CD14-positive monocyte (primary cell): ENCODE measurements around the gene USP48. TPM values are rescaled to one million over a fixed set of nuclear protein-coding genes. Genes with fewer than 3 reads are reported as not detected.
A peak's percentile ranks its signal among the peaks of the same experiment; 100 is the strongest.

Experiments
- DNase-seq, 3 donors: peaks; one replicate each; pipeline ENCODE4 v3.0.0-alpha.2; 2011 to 2022
- H2AFZ ChIP-seq: 2 replicates; pipeline ENCODE4 v1.6.0; 2012; ENCODE audit warnings: mild to moderate bottlenecking, low read depth, low read length, inconsistent platforms; ENCODE audit not compliant: insufficient read depth, poor library complexity, severe bottlenecking
- H3K27ac ChIP-seq, 2 donors: 1 replicate in 1 of 2; 2 replicates in 1 of 2; pipeline ENCODE4 v1.5.1; 2012 to 2013; ENCODE audit warnings: low read length in 2 of 2, control low read depth in 1 of 2, inconsistent platforms in 1 of 2, low read depth in 1 of 2, mild to moderate bottlenecking in 1 of 2
- H3K27me3 ChIP-seq, 2 donors: one replicate each; pipeline versions ENCODE4 v1.6.0 to v1.6.1; 2011 to 2013; ENCODE audit warnings: low read length in 2 of 2; ENCODE audit not compliant: control insufficient read depth in 2 of 2, insufficient read depth in 2 of 2
- H3K36me3 ChIP-seq, 2 donors: replicated peaks in 1 of 2; 1 replicate in 1 of 2; 2 replicates in 1 of 2; pipeline versions ENCODE4 v1.5.1 to v1.6.1; 2012 to 2013; ENCODE audit warnings: low read length in 2 of 2, control low read depth in 1 of 2, inconsistent platforms in 1 of 2, mild to moderate bottlenecking in 1 of 2; ENCODE audit not compliant: insufficient read depth in 2 of 2, control insufficient read depth in 1 of 2
- H3K4me1 ChIP-seq, 2 donors: 1 replicate in 1 of 2; 2 replicates in 1 of 2; pipeline versions ENCODE4 v1.5.1 to v1.6.1; 2012 to 2013; ENCODE audit warnings: low read length in 2 of 2, control low read depth in 1 of 2, inconsistent platforms in 1 of 2, mild to moderate bottlenecking in 1 of 2, moderate library complexity in 1 of 2; ENCODE audit not compliant: insufficient read depth in 2 of 2, control insufficient read depth in 1 of 2
- H3K4me2 ChIP-seq: replicated peaks from 2 replicates; pipeline ENCODE3; 2012; ENCODE audit warnings: low read length, moderate library complexity, mild to moderate bottlenecking; ENCODE audit not compliant: poor library complexity, severe bottlenecking; ENCODE audit errors: extremely low read depth
- H3K4me3 ChIP-seq, 3 experiments: fragments of 200-600 bp in 1 of 3; sonication (generic) in 1 of 3; replicated peaks in 1 of 3; 1 replicate in 2 of 3; 2 replicates in 1 of 3; pipeline ENCODE4 v1.5.1; 2011 to 2013; ENCODE audit warnings: low read length in 3 of 3, mild to moderate bottlenecking in 3 of 3, control low read depth in 2 of 3, low read depth in 2 of 3, inconsistent platforms in 1 of 3, moderate library complexity in 1 of 3
- H3K79me2 ChIP-seq: 2 replicates; pipeline ENCODE4 v1.6.0; 2012; ENCODE audit warnings: mild to moderate bottlenecking, control low read depth, inconsistent platforms, low read length, moderate library complexity; ENCODE audit not compliant: insufficient read depth
- H3K9ac ChIP-seq: 2 replicates; pipeline ENCODE4 v1.6.0; 2017; ENCODE audit warnings: low read length, mild to moderate bottlenecking; ENCODE audit not compliant: insufficient read depth, poor library complexity, severe bottlenecking
- H3K9me3 ChIP-seq, 2 donors: replicated peaks in 1 of 2; 1 replicate in 1 of 2; 2 replicates in 1 of 2; pipeline versions ENCODE4 v1.5.1 to v1.6.1; 2012 to 2013; ENCODE audit warnings: low read length in 2 of 2, control low read depth in 1 of 2; ENCODE audit not compliant: control insufficient read depth in 1 of 2, insufficient read depth in 1 of 2
- H4K20me1 ChIP-seq: 2 replicates; pipeline ENCODE4 v1.6.0; 2012; ENCODE audit warnings: mild to moderate bottlenecking, low read length, control low read depth, moderate library complexity; ENCODE audit not compliant: insufficient read depth
- H3K27ac Mint-ChIP-seq, 7 donors: one replicate each; pipeline ENCODE4 v1.8.0; 2020; ENCODE audit warnings: mild to moderate bottlenecking in 7 of 7, mixed read lengths in 7 of 7, moderate library complexity in 6 of 7, inconsistent platforms in 2 of 7
- H3K27me3 Mint-ChIP-seq, 3 donors: one replicate each; pipeline ENCODE4 v1.8.0; 2021 to 2022; ENCODE audit warnings: low read depth in 3 of 3, mild to moderate bottlenecking in 3 of 3, mixed read lengths in 3 of 3, moderate library complexity in 3 of 3, inconsistent platforms in 1 of 3
- H3K36me3 Mint-ChIP-seq, 2 donors: one replicate each; pipeline ENCODE4 v1.8.0; 2020; ENCODE audit warnings: mixed read lengths in 2 of 2, inconsistent platforms in 1 of 2, mild to moderate bottlenecking in 1 of 2
- H3K4me1 Mint-ChIP-seq: one replicate; pipeline ENCODE4 v1.8.0; 2020; ENCODE audit warnings: mild to moderate bottlenecking, mixed read lengths
- H3K4me3 Mint-ChIP-seq, 2 donors: one replicate each; pipeline ENCODE4 v1.8.0; 2020; ENCODE audit warnings: mild to moderate bottlenecking in 2 of 2, mixed read lengths in 2 of 2, moderate library complexity in 1 of 2
- H3K9me3 Mint-ChIP-seq, 7 donors: one replicate each; pipeline ENCODE4 v1.8.0; 2020 to 2022; ENCODE audit warnings: mixed read lengths in 7 of 7, mild to moderate bottlenecking in 6 of 7, moderate library complexity in 6 of 7, inconsistent platforms in 2 of 7
- WGBS: methylation state at CpG from one replicate; pipeline ENCODE4 v1.1.5; 2013; ENCODE audit warnings: missing lambda C conversion rate; ENCODE audit not compliant: insufficient coverage; 5-methylcytosine and 5-hydroxymethylcytosine counted together
- intact Hi-C, 2 donors: fragments of 100-400 bp; cut with micrococcal nuclease; formaldehyde crosslinking; loops; one replicate each; pipeline versions ENCODE4 v1.15.0 to v1.15.1; 2023
- polyA plus RNA-seq, 3 donors: library from polyadenylated mRNA; depleted of rRNA in 1 of 3; unstranded in 2 of 3; stranded (reverse) in 1 of 3; fragments of 300-500 nt in 2 of 3; fragments of >200 nt in 1 of 3; fragmentation: Illumina TruSeq in 2 of 3; gene quantifications; 1 replicate in 2 of 3; 2 replicates in 1 of 3; pipeline ENCODE4 v1.2.3, GENCODE V29; 2012 to 2021
- TF ChIP-seq, protein P1 (sequence below): fragments of 200-600 bp; IDR thresholded peaks from one replicate; pipeline ENCODE4 v1.8.0; 2022; ENCODE audit warnings: antibody characterized with exemption, mild to moderate bottlenecking

USP48 gene
- polyA plus RNA-seq, 3 donors, result 26.5 to 40.2 (median 34.3) TPM

DNA sequence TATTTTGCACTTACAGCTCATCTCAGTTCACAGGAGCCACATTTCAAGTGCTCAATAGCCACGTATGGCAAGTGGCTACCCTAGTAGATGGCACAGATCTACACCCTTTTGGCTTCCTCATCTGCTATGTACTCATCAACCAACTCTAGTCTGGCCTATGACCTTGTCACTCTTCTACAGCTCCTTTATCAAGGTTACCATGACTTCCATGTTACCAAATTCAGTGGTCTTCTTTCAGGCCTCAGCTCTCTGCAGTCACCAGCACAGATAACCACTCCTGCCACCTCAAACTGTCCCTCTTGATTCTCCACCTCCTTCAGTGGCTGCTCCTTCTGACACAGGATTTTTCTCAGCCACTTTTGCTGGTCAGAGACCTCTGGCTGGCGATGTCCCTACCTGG is 11.7 kb upstream of the USP48 start:
- H3K36me3 Mint-ChIP-seq, result no peaks in the 10 kb centered on the region
- Histone ChIP-seq H3K36me3 (no peaks in the 10 kb centered on the region), H3K4me1 (peaks cover 0 to 9% of the 10 kb centered on the region in 2 donors), H3K79me2 (no peaks in the 10 kb centered on the region), H3K9ac (no peak overlapping the region), H3K9me3 (peaks cover 6 to 19% of the 10 kb centered on the region in 2 donors), H3K4me2 (no peak overlapping the region), H2AFZ (no peak overlapping the region), H4K20me1 (no peaks in the 10 kb centered on the region), H3K27ac (no peak overlapping the region), H3K27me3 (no peaks in the 10 kb centered on the region), H3K4me3 (no peak overlapping the region)
- H3K4me3 Mint-ChIP-seq, result no peak overlapping the region
- DNase-seq, result no peak
- H3K27me3 Mint-ChIP-seq, result peaks cover 0 to 6% (median 0%) of the 10 kb centered on the region in 3 donors
- H3K9me3 Mint-ChIP-seq, result peaks cover 6 to 14% (median 12%) of the 10 kb centered on the region in 7 donors
- H3K4me1 Mint-ChIP-seq, result peaks cover 23% of the 10 kb centered on the region
- H3K27ac Mint-ChIP-seq, result peak overlapping the region in 1 of 7 donors; percentile 70
- TF ChIP-seq, protein P1, sequence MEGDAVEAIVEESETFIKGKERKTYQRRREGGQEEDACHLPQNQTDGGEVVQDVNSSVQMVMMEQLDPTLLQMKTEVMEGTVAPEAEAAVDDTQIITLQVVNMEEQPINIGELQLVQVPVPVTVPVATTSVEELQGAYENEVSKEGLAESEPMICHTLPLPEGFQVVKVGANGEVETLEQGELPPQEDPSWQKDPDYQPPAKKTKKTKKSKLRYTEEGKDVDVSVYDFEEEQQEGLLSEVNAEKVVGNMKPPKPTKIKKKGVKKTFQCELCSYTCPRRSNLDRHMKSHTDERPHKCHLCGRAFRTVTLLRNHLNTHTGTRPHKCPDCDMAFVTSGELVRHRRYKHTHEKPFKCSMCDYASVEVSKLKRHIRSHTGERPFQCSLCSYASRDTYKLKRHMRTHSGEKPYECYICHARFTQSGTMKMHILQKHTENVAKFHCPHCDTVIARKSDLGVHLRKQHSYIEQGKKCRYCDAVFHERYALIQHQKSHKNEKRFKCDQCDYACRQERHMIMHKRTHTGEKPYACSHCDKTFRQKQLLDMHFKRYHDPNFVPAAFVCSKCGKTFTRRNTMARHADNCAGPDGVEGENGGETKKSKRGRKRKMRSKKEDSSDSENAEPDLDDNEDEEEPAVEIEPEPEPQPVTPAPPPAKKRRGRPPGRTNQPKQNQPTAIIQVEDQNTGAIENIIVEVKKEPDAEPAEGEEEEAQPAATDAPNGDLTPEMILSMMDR, result no peak
- 97% methylated on average over 2 of the region's 2 CpGs for whole genome bisulfite sequencing
- intact Hi-C loops, result no loop called here

DNA sequence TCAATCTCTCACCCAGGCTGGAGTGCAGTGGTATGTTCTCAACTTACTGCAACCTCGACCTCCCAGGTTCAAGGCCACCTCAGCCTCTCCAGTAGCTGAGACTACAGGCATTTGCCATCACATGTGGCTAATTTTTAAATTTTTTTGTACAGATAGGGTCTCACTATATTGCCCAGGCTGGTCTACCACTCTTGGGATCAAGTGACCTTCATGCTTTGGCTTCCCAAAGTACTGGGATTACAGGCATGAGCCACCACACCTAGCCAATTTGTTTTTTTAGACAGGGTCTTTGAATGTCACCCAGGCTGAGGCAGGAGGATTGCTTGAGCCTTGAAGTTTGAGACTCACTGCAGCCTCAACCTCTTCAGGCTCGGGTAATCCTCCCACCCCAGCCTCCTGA is 10.2 kb upstream of the USP48 start:
- no peak overlapping the region for H3K4me2 ChIP-seq
- H3K9me3 ChIP-seq, result peaks cover 6 to 19% of the 10 kb centered on the region in 2 donors
- Mint-ChIP-seq H3K4me1 (peaks cover 20% of the 10 kb centered on the region), H3K9me3 (peaks cover 6 to 14% (median 12%) of the 10 kb centered on the region in 7 donors), H3K4me3 (no peak overlapping the region), H3K27ac (no peak overlapping the region), H3K27me3 (peaks cover 0 to 4% (median 0%) of the 10 kb centered on the region in 3 donors), H3K36me3 (no peaks in the 10 kb centered on the region)
- H3K36me3 ChIP-seq, result no peaks in the 10 kb centered on the region
- H4K20me1 ChIP-seq, result no peaks in the 10 kb centered on the region
- no CpG with 5 or more reads among the region's 2 CpGs for WGBS
- H3K27ac ChIP-seq, result no peak overlapping the region
- no peak overlapping the region for H3K4me3 ChIP-seq
- no peak for DNase-seq
- H3K4me1 ChIP-seq, result peaks cover 4 to 11% of the 10 kb centered on the region in 2 donors
- TF ChIP-seq, protein P1, result no peak
- H3K79me2 ChIP-seq, result no peaks in the 10 kb centered on the region
- H3K27me3 ChIP-seq, result no peaks in the 10 kb centered on the region
- intact Hi-C loops, result no loop called here
- no peak overlapping the region for H2AFZ ChIP-seq
- no peak overlapping the region for H3K9ac ChIP-seq
